ENCODE data around the gene SDC4.

DNA sequence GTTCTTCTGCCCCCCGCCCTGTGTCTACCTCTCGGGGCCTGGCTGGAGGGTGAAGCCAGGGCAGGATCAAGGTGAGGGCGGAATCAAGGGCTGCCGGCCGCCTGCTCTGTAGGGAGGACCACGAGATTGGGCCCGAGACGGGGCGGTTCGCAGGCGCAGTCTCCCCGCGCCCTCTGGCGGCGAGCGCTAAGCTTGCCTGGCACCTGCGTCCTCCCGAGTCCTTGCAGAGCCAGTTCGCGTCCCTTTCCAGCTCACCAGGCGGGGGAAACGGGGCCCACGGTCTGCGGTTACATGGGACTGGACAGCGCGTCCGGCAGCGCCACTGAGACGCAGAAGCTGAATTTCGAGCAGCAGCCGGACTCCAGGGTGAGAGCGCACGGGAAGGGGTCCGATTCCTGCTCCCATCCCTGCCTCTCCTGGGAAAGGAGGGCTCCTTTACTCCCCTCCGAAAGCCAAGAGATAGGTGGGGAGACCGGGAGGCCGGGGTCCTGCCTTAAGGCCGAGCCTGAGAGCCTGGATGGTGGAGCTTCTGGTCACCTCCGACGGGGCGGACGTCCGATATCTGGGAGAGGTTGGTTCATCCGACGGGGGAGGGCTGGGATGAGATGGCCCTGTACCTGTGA lies 36.5 kb downstream of the SDC4 start:
- TF ChIP-seq, protein P1, sequence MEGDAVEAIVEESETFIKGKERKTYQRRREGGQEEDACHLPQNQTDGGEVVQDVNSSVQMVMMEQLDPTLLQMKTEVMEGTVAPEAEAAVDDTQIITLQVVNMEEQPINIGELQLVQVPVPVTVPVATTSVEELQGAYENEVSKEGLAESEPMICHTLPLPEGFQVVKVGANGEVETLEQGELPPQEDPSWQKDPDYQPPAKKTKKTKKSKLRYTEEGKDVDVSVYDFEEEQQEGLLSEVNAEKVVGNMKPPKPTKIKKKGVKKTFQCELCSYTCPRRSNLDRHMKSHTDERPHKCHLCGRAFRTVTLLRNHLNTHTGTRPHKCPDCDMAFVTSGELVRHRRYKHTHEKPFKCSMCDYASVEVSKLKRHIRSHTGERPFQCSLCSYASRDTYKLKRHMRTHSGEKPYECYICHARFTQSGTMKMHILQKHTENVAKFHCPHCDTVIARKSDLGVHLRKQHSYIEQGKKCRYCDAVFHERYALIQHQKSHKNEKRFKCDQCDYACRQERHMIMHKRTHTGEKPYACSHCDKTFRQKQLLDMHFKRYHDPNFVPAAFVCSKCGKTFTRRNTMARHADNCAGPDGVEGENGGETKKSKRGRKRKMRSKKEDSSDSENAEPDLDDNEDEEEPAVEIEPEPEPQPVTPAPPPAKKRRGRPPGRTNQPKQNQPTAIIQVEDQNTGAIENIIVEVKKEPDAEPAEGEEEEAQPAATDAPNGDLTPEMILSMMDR (IDR thresholded peaks at IDR 0.05; ENCODE audit: low read depth, low read length): peak; percentile 43
- TF ChIP-seq MYC (IDR thresholded peaks at IDR 0.05; ENCODE audit: low read depth, low read length) (no peak), POLR2A (IDR thresholded peaks at IDR 0.05; ENCODE audit: extremely low read depth, insufficient read length) (no peak)
- TF ChIP-seq, protein P2, sequence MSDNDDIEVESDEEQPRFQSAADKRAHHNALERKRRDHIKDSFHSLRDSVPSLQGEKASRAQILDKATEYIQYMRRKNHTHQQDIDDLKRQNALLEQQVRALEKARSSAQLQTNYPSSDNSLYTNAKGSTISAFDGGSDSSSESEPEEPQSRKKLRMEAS (IDR thresholded peaks at IDR 0.05; ENCODE audit: low read depth, low read length): no peak
